Astrocyte (in vitro differentiated cells and primary cell): ENCODE data around the gene GP9.

Experiments used
- EZH2 ChIP-seq: IDR thresholded peaks from 2 replicates; pipeline ENCODE4 v1.6.1; 2012; ENCODE audit warnings: mild to moderate bottlenecking, low read length, inconsistent platforms; ENCODE audit not compliant: insufficient read depth
- TF ChIP-seq, protein P1 (sequence below): IDR thresholded peaks from 2 replicates; pipeline ENCODE4 v1.5.1; 2011; ENCODE audit warnings: low read depth, mild to moderate bottlenecking, inconsistent platforms, low read length, moderate library complexity; ENCODE audit not compliant: insufficient read depth

DNA sequence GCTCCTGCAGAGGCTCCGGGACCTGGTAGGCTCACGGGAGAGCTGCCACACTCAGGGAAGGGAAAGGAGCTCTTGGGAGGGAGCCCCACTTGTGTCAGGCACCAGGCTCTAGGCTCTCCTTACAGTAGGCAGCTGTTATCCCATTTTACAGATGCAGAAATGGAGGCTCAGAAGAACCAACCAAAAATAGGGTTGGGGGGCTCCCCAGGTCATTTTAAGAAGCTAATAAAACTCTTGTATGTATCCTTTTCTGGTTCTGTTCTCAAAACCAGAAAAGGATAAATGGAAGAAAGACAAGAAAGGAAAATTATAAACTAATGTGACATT lies 23.5 kb upstream of the GP9 start:
- TF ChIP-seq, protein P1, sequence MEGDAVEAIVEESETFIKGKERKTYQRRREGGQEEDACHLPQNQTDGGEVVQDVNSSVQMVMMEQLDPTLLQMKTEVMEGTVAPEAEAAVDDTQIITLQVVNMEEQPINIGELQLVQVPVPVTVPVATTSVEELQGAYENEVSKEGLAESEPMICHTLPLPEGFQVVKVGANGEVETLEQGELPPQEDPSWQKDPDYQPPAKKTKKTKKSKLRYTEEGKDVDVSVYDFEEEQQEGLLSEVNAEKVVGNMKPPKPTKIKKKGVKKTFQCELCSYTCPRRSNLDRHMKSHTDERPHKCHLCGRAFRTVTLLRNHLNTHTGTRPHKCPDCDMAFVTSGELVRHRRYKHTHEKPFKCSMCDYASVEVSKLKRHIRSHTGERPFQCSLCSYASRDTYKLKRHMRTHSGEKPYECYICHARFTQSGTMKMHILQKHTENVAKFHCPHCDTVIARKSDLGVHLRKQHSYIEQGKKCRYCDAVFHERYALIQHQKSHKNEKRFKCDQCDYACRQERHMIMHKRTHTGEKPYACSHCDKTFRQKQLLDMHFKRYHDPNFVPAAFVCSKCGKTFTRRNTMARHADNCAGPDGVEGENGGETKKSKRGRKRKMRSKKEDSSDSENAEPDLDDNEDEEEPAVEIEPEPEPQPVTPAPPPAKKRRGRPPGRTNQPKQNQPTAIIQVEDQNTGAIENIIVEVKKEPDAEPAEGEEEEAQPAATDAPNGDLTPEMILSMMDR = no peak
- no peak for TF ChIP-seq EZH2
